GM21367 (cell line): ENCODE measurements around the gene PIR.

Experiments
- ATAC-seq: cut with Tn5 transposase; IDR thresholded peaks from one replicate; pipeline ENCODE4 v1.9.1; 2021; ENCODE audit not compliant: unreplicated experiment

The PIR gene

GRCh38 chrX:15418707-15419181 lies 74.4 kb downstream of the PIR start:
- ATAC-seq: no peak

GRCh38 chrX:15418041-15418706 lies 75.0 kb downstream of the PIR start:
- no peak for ATAC-seq

GRCh38 chrX:15416133-15416993 lies 76.8 kb downstream of the PIR start:
- ATAC-seq: no peak

DNA sequence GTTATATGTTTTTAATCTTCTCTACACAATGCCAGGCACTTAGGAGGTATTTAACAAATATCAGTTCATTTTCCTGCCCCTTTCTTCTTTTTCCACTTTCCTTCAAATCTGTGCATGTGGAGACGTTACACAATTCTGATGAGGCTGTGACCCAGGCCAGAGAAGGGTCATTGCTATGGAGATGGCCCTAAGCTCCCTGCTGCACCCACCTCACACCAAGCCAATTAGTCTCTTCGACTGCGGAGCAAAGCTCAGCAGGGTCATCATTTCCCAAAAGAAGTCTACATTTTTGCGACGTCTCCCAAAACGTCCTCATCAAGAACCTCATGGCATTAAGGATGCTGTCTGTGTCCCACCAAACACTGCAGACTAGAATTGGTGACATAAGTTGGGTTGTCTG lies 80.0 kb downstream of the PIR start:
- no peak for ATAC-seq

GRCh38 chrX:15410947-15411346 lies 82.2 kb downstream of the PIR start:
- no peak for ATAC-seq

- no peak for ATAC-seq
These were observed 82.7 kb downstream of the PIR start for GRCh38 chrX:15410430-15410829.

GRCh38 chrX:15405846-15406245 lies 87.3 kb downstream of the PIR start:
- ATAC-seq: no peak

GRCh38 chrX:15404401-15405096 lies 88.6 kb downstream of the PIR start:
- no peak for ATAC-seq

DNA sequence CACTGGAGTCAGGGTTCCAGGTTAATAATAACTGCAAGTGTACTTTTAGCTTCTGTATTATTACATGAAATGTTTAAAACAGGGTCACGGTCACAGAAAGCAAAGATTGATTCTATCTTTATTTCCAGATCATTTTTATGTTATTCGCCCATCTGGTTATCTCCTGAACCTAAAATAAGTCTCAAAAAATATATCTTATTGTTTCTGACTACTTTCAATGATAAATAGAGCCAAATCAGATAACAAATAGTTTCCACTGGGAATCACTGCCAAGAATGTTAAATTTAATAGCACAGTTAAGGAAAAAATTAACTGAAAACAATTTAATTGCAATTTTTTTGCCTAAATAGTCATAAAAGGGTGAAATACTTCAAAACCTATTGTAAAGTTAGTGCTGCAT lies 91.8 kb downstream of the PIR start:
- ATAC-seq: no peak

- ATAC-seq: no peak
These were observed 93.2 kb downstream of the PIR start for GRCh38 chrX:15399962-15400391.

GRCh38 chrX:15398874-15399273 lies 94.3 kb downstream of the PIR start:
- no peak for ATAC-seq

DNA sequence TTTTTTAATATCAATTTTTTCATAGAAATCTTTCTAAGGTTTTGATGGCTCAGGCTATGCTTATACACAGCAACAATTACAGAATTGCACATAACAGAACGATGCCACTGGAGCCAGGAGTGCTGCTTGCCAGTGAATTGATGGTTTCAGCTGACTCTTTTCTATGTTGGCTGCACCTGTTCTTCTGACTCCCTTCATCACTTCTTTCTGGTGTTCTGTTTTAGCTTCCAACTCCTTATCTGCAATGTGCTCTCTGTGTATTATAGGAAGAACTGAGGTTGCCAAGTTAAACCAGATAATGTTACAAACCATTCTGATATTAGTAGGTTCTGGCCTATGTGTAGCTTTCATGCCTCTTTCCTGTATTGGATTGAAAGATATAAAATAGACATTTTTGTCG lies 97.3 kb downstream of the PIR start:
- ATAC-seq: no peak

- no peak for ATAC-seq
These were observed 101.3 kb downstream of the PIR start for GRCh38 chrX:15391850-15392249.

DNA sequence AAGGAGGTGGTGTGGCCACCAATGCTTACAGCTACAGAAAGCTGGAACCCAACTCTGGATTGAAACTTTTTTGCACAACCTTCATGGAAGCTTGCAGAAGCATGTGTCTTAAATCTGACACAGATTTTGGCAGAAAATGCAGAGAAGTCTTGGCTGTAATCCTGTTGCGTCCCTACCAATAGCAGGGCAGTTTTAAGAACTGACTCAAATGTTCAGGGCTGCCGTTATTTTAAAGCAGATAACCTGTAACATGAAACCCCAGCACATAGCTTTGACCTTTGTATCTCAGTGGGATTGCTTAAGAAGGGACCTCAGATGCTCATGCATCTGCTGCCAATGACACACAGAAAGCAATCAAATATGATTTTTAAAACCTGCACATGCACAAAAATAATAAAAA lies 108.8 kb downstream of the PIR start, which contains the start of gene VEGFD:
TSS of gene VEGFD (minus strand) at position 110 of the 400 bp plus-strand sequence. CDS start 467 bp downstream, outside the sequence.
- no peak for ATAC-seq

- no peak for ATAC-seq
These were observed 110.3 kb downstream of the PIR start for GRCh38 chrX:15382813-15383212.

DNA sequence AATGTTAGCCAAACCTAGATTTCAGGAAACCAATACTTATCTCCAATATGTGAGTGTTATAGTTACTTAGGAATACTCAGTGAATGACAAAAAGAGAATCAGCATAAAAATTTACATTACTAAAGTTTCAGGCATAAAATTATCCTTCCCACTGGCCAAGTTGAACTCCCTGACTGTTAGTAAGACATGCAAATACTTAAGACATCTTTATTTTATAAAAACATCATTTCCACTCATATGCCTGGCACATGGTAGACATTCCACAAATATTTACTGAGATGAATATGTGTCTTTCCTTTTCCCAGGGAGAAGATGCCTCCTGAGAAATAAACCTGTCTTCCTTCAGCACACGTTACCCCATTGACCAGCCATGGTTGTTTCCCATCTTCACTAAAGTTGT lies 116.2 kb downstream of the PIR start:
- no peak for ATAC-seq

- no peak for ATAC-seq
These were observed 119.2 kb downstream of the PIR start for GRCh38 chrX:15373976-15374375.

DNA sequence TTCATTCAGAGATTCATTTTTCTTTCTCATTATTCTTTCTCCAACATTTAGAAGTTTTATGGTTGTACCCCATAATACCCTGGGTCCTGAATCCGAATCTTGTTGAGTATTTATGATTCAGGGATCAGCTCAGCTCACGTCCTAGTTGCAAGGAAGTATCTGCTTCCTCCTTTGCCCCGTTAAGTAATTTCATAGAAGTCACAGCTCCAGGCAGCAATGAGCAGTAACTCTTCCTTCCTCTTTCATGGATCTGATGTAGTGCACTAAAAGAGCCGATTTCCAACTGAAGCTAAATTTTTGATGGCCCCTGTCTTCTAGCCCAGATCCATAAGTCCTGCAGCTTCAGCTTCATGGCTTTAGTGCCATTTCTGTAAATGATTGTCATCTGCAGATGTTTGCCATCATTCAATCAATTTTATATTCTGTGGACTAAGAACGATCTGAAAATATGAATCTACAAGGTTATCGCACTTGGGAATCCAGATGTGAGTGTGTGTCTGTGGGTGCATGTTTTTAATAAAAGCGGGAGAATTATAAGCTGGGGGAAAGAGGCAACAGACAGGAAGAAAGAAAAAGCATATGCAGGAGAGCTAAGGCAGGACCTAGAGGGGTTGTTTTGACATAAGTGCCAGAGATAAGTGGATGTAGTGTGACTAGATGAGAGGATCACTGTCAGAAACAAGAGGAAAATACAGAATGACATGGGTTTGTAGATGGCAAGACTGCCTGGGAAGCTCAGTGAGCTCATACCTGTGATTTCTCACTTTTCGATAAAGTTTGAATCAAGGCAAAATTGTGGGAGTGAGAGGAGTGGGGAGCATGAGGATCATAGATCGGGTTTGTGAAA lies 126.4 kb downstream of the PIR start:
- ATAC-seq: no peak

- no peak for ATAC-seq
These were observed 133.4 kb downstream of the PIR start for GRCh38 chrX:15359701-15360100.

DNA sequence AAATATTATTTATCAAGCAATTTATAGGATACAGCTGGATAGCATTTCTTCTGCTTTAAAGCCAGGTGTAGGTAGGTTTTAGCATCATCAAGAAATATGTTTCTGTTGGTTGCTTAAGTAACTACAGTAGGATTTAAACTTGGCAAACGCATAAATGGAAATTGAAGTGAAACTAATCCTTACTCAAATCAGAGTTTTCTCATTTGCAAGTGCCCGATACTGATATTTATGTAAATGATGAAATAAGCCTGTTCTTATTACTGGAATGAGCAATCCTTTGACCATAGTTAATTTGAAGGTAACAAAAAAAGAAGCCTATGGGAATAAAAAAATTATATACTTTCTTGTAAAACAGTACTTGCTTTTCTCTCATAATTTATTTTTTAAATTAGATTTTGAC lies 134.6 kb downstream of the PIR start:
- no peak for ATAC-seq

GRCh38 chrX:15356444-15356843 lies 136.7 kb downstream of the PIR start:
- ATAC-seq: no peak
